ENCODE results near the gene FTSJ3. TPM values are rescaled to one million over a fixed set of nuclear protein-coding genes. Genes with fewer than 3 reads are reported as not detected.
"Not testable (repeated sequence)": the region's sequence is repeated elsewhere in the genome, so short reads cannot be mapped to it uniquely, and the experiment has no call there.

The FTSJ3 gene
- total RNA-seq, 2 donors from 2014 or later: 33.1 to 38.1 TPM

DNA sequence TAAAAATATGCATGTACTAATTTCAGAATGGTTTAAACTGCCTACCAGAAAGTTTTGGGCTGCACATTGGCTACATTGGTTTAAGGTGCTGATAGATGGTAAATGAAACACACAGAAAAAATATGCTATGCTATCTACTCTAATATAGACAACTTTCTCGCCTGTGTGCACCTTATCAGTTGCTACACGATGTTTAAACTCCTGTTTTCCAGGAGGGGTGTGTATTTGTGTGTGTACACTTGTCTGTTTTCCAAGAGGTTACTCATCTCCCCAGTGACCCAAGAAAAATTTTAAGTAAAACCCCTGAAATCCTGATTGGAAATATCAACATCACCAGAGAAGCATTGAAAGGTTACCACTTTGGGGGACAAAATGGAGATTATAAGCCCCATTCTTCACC, 21.9 kb downstream of the FTSJ3 start:
- intact Hi-C loops (cut with DNase I): no loop called here
- no peak for DNase-seq
- ATAC-seq: no peak

DNA sequence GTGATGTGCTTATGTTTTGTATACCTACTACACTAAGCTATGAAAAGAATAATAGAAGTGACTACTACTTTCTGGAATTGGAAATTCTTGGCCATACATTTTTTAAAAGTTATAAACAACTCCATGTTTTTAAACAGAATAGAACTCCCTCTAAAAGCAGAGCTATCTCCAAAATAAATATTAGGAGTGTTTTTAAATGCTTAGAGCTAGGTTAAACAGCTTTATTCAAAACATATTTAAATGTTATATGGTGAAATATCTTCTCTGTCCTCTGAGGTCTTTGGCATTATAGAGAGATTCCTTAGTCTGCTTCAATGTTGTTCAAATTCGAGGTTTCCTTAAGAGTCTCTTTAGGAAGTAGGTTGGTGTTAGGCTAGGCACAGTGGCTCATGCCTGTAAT, 23.1 kb downstream of the FTSJ3 start:
- no peak for DNase-seq
- intact Hi-C loops (cut with DNase I): no loop called here
- ATAC-seq: no peak

DNA sequence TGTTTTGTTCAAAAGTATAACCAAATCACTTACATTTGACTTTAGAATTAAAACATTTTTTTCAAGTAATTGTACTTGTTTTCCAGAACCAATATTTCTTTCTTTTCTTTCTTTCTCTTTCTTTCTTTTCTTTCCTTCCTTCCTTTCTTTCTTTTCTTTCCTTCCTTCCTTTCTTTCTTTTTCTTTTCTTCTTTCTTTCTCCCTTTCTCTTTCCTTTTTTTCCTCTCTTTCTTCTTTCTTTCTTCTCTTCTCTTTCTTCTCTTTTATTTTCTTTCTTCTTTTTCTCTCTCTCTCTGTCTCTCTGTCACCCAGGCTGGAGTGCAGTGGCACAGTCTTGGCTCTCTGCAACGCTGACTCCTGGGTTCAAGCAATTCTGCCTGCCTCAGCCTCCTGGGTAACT, 26.7 kb downstream of the FTSJ3 start:
- ATAC-seq (no peak), DNase-seq (no peak)
- intact Hi-C loops (cut with DNase I): no loop called here

DNA sequence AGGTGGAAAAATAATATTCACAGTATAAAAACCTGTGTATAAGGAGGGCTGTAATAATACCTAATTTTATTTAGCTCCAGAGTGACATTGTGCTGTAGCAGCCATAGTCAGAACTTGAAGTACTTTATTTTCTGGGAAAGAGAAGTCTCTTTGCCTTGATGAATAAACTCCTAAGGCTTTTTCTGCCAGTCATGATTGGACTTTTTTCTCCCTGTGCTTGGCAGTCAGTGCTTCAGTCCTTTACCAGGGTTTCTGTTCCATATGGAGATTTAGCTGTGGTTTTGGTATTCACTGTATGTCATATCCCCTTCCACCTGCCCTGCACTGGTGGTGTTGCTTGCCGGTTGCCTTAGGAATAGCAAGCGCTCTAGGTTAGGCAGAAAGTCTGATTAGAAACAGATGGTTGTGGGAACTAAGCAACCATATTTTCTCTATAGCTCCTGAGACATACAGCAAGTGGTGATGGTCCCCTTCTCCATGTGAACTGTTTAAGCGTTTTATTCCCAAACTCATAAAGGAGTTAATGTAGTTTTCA, 28.8 kb downstream of the FTSJ3 start:
- DNase-seq: no peak
- ATAC-seq: no peak
- intact Hi-C loops (cut with DNase I): loop anchor here in 1 of 2 donors (10.0 kb wide), 1 partner anchor 726 kb away; no protein-coding TSS in a partner anchor

DNA sequence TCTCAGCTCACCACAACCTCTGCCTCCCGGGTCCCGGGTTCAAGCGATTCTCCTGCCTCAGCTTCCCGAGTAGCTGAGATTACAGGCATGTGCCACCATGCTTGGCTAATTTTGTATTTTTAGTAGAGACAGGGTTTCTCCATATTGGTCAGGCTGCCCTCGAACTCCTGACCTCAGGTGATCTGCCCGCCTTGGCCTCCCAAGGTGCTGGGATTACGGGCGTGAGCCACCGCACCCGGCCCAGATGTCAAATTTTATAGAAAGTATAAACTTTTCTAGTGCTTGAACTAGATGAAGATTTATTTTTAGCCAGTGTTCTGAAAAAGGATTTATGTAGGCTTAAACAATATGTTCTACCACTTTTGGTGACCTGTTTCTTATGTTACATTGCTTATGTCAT, 31.1 kb downstream of the FTSJ3 start:
- intact Hi-C loops (cut with DNase I): loop anchor here in 1 of 2 donors (10.0 kb wide), 1 partner anchor 728 kb away; no protein-coding TSS in a partner anchor
- ATAC-seq, DNase-seq: not testable (repeated sequence)

DNA sequence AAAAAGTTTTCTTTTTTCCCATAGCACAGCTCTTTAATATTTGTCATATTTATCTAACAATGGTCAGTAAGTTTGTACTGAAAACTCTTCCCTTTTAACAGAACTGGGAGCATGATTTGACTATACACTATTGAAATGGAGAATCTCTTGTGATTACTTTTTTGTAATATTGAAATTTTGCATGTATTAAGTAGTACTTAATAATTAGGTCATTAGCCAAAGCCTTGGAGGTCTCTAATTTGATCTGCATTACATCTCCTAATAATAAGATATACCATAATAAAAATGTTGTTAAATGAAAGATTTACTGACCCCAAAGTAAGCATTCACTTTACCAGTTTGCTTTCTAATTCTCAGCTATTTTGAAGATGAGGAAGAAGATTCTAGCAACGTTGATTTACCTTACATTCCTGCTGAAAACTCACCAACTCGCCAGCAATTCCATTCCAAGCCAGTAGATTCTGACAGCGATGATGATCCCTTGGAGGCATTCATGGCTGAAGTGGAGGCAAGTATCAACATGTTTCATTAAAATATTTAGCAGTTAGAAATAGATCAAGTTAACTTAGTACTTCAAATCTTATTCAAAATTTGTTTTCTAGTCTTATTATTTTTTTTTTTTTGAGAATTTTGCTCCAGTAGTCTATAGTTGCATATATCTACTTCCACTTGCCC, 35.3 kb downstream of the FTSJ3 start:
- DNase-seq (no peak), ATAC-seq (no peak)
- intact Hi-C loops (cut with DNase I): loop anchor here in 1 of 2 donors (10.0 kb wide), 1 partner anchor 733 kb away; no protein-coding TSS in a partner anchor

DNA sequence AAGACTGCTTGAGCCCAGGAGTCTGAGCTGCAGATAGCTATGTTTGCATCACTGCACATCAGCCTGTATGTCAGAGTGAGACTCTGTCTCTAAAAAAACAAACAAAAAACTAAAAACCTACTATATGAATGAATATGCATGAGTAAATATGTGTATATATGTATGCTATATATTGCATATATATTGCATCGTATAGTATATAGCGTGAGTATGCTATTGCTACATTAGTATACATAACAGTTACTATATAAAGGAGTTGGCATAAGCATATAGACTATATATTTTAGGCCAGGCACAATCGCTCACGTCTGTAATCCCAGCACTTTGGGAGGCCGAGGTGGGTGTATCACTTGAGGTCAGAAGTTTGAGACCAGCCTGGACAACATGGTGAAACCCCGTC, 37.4 kb downstream of the FTSJ3 start:
- ATAC-seq (no peak), DNase-seq (no peak)

DNA sequence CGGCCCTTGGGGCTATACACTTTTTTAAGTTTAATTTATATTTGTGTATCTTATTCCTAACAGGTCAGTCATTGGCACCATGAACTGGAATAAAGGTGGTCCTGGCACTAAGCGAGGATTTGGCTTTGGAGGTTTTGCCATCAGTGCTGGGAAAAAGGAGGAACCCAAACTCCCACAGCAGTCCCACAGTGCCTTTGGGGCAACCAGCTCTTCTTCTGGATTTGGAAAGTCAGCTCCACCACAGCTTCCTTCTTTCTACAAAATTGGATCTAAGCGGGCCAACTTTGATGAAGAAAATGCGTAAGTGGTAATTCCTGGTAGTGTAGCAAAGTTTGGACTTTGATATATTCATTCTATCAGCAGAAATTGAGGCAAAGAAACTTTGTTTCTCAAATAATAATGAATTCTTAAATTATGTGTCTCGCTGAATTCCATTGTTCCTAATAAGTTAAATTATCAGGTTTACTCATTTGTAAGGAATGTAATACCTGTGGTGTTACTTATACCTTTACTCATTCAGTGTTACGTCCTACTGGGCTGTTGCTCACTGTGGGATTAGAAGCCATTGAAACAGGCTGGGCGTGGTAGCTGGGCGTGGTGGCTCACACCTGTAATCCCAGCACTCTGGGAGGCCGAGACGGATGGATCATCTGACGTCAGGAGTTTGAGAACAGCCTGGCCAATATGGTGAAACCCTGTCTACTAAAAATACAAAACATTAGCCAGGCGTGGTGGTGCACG, 40.3 kb downstream of the FTSJ3 start:
- no peak for DNase-seq
- intact Hi-C loops (cut with DNase I): no loop called here
- ATAC-seq: no peak

More for the DNA sequence above, 37.4 kb downstream of the FTSJ3 start:
- intact Hi-C loops (cut with DNase I): loop anchor here in 1 of 2 donors (10.0 kb wide), 1 partner anchor 735 kb away; no protein-coding TSS in a partner anchor

DNA sequence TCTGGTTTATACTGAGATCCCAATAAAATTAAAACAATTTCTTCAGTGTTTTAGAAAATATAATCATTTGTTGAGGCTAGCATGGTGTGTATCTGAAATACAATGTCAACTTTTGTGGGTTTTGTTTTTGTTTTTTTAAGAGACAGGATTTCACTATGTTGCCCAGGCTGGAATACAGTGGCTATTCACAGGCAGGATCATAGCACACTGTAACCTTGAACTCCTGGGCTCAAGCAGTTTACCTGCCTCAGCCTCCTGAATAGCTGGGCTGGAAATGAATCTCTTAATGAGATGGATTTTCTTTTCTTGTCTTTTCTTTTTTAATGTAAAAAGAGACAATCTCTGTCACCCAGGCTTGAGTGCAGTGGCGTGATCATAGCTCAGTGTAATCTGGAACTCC, 41.3 kb downstream of the FTSJ3 start:
- intact Hi-C loops (cut with DNase I): no loop called here
- no peak for DNase-seq
- ATAC-seq: no peak

DNA sequence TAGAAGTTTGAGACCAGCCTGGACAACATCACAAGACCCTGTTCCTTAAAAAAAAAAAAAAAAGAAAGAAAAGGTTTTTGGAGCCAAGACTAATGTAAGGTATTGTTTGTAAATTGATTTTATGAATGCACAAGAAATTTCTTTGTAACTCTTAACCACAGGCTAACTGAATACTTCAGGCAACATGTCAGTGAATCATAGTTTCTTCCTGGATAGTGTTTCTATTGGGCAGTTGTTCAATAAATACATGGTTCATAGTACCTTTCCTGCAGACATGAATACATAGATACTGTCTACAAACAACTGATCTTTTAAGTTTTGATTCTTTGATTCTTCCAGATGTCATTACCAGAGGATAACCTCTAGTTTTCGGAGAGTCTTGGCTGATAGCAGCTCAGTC, 41.9 kb downstream of the FTSJ3 start:
- ATAC-seq (no peak), DNase-seq (no peak)
- intact Hi-C loops (cut with DNase I): no loop called here

DNA sequence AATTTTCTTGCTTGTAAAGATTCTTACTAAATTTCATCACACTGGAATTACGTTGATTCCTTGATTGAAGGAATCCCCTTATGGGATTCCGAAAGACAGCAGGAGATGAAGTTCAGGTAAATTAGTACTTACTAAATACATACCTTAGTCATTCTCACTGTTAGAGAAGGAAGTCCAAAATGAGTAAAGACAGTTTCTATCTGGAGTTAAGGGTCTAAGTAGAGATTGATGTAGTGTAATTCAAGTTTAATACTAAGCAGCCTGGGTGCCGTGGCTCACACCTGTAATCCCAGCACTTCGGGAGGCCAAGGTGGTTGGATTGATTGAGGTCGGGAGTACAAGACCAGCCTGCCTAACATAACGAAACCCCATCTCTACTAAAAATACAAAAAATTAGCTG, 43.9 kb downstream of the FTSJ3 start:
- ATAC-seq: no peak
- DNase-seq: no peak
- intact Hi-C loops (cut with DNase I): no loop called here

DNA sequence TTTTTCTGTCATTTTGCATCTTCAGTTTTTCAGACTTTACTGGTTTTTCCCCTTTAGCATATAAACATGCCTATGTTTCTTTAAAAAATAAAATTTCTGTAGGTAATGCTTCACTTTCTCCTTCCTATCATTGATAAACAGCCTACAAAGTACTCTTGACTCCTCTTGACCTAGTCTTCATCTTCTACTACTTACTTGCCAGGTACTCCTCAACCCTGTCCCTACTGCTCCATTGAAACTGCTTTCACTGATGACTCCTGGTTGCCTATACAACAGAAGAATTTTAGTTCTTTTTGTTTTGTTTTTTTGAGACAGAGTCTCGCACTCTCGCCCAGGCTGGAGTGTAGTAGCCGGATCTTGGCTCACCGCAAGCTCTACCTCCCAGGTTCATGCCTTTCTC, 46.5 kb downstream of the FTSJ3 start:
- intact Hi-C loops (cut with DNase I): no loop called here
- ATAC-seq (no peak), DNase-seq (no peak)

DNA sequence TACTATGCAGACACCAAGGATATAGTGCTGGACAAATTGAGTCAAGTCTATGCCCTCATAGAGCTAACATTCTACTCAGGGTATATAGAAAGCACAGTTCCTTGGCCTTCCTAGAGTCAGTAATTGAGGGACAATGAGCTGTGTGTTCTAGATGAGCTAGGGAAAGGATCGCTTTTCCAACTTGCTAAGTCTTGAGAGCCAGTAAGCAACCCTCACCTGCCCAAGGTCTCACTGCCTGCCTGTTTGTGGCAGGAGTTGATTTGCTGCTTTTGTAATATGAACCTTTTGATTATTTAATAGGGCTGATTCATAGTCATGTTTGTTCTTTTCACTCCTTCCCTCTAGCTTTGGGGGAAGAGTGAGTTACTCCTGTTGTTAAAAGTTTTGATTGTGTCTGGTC, 47.0 kb downstream of the FTSJ3 start:
- no peak for ATAC-seq

DNA sequence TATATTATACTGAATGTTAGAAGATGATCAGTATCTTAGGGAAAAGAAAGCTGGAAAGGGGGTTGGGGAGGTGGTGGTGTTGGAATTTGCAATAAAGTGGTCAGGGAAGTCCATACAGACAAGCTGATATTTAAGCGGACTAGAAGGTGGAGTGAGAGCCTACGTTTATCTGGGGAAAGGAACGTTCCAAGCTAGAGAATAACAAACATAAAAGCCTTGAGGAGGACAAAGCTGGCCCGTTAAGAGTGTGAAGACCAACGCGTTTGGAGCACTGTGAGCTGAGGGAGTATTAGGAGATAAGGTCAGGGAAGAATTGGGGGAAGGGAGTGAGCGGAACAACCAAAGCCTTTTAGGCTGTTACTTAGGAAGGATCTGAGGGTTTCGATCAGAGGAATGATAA, 52.0 kb downstream of the FTSJ3 start:
- DNase-seq: no peak
- intact Hi-C loops (cut with DNase I): loop anchor here in 1 of 2 donors (10.0 kb wide), 1 partner anchor 49 kb away; the partner anchor contains the start of genes FTSJ3 and PSMC5
- ATAC-seq: no peak

More for the DNA sequence above, 47.0 kb downstream of the FTSJ3 start:
- intact Hi-C loops (cut with DNase I): no loop called here
- no peak for DNase-seq

DNA sequence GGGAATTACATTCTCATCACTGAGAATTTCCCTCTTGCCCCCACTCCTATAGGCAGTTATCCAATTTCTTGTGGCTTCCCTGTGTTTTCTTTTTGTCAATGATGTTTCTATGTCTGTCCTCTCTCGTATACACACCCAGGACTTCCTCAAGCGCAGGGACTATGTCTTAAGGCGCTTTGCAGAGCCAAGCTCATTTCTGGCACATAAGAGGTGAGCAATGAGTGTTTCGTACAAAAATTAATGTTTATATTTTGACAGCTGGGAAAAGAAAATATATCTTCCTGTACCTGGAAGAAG, 52.5 kb downstream of the FTSJ3 start:
- no peak for ATAC-seq
- no peak for DNase-seq
- intact Hi-C loops (cut with DNase I): loop anchor here in 1 of 2 donors (10.0 kb wide), 1 partner anchor 50 kb away; the partner anchor contains the start of genes FTSJ3 and PSMC5

DNA sequence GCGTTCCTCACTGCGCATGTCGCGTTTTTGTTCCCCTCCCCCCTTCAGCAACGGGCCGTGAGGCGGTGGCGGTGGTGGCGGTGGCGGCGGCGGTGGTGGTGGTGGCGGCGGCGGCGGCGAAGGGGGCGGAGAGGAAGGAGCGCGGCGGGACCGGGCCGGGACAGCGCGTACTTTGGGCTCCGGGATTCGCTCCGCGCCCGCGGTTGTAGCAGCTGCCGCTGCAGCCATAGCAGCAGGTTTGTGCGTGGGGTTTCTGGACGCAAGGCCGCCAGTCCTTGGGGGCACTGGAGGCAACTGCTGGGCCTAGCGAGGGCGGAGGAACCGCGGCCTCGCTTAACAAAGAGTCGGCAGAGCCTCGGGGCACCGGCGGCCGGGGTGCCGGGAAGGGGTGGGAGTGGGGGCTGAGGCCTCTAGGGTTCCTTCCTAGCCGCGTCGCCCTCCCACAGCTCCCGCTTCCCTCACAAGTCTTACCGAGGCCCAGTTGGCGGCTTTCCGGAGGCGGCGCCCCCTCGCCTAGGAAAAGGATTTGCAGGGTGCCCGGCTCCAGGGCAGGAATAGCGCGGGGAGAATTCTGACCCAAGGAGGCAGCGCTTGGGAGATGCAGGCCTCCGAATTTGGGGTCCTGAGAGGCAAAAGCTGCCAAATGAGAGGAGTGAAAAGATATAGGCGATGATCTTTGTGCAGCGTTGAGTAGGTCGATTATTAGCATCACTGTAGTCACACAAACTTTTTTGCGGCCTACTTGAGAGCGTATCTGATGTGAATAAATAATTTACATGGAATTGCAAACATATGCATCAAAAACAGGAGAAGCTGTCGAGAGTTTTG, 53.1 kb downstream of the FTSJ3 start, which contains the start of gene DDX42:
DDX42 (plus strand) TSS at position 30 of the 828 bp plus-strand sequence. CDS start 12,880 bp downstream, outside the sequence.
- intact Hi-C loops (cut with DNase I): loop anchor here in 1 of 2 donors (10.0 kb wide), 1 partner anchor 50 kb away; the partner anchor contains the start of genes FTSJ3 and PSMC5
- DNase-seq (peak; percentile 92), ATAC-seq (peak; percentile 16 to 32)

DNA sequence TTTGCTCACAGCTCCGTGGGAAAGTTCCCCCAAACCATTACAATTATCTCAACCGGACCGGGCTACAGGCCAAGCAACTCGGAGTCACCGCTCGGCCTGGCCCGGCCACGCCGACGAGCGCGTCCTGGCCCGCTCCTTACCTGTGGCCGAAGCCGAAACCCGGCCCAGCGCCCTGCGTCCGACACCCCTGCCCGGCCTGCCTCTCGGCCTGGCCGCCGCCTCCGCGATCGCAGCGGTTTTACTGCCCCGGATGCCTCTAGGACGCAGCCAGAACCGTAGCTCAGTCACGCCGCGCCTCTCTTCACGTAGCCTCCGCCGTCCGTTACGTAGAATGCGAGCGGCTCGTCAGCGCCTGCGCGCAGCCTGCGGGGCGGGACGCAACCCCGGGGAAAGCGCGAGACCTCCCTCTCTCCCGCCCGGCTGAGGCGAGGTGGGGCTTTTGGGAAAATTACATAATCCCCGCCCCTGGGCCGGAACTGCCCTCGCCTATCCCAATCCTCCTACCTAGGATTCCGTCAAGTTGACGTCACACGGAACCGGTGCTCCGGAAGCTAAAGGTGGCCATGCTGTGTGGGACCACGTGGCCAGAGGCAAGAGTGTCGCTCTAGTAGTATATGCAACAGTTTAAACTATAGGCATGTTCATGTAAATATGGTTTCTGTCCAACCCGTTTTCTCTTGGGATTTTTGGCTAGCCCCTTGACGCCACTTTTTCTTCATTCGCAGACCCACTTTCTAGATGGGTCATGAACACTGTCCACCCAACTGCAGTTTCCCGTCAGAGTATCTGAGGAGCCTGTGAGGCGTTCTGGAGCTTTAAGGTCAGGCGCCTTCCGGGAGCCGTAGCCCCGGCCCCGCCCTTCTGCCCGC, 54.0 kb downstream of the FTSJ3 start, which contains the start of gene CCDC47:
CCDC47 (minus strand) TSS at position 326 of the 869 bp plus-strand sequence. CDS start 7,422 bp downstream, outside the sequence.
- peak; percentile 94 to 96 for ATAC-seq
- DNase-seq: peak; percentile 98
- intact Hi-C loops (cut with DNase I): loop anchor here in 1 of 2 donors (10.0 kb wide), 1 partner anchor 51 kb away; the partner anchor contains the start of genes FTSJ3 and PSMC5

DNA sequence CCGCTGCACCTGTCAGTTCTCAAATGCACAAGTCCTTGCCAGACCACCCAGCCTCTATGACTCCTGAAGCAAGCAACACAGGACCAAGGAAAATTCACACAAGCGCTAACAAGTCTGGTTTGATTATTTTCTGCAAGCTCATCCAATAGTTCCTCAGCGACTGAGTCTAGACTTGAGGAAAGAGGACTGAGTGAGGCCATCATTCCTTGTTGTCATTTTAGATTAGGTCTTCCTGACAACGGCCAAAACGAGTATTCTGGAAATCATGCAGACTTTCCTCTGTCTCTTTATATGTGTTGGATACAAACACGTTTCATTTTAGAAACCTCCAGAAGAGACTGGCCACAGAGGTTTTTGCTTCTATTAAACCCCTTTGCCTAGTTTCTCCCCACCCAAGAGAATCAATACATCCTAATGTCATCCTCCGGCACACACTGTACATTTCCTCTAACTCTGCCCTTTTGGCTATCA, 54.6 kb downstream of the FTSJ3 start:
- no peak for ATAC-seq
- intact Hi-C loops (cut with DNase I): loop anchor here in 1 of 2 donors (10.0 kb wide), 1 partner anchor 52 kb away; the partner anchor contains the start of genes FTSJ3 and PSMC5
- DNase-seq: no peak
